ENCODE results near the gene C4orf50.

DNA sequence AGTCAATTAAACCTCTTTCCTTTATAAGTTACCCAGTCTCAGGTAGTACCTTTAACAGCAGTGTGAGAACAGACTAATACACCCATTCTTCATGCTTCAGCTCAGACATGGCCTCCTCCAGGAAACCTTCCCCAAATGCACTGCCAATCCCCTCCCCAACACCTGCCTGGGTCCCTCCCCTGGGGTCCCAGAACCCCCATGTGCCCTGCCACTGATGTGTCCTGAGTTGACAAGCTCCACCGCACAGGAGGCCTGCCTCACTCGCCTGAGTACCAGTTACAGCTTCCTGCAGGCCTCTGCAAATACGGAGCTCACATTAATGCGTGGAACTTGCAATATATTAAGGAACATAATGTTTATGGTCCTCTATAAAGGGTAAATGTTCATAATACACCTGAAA lies 90.5 kb downstream of the C4orf50 start:
- TF ChIP-seq, protein P1, sequence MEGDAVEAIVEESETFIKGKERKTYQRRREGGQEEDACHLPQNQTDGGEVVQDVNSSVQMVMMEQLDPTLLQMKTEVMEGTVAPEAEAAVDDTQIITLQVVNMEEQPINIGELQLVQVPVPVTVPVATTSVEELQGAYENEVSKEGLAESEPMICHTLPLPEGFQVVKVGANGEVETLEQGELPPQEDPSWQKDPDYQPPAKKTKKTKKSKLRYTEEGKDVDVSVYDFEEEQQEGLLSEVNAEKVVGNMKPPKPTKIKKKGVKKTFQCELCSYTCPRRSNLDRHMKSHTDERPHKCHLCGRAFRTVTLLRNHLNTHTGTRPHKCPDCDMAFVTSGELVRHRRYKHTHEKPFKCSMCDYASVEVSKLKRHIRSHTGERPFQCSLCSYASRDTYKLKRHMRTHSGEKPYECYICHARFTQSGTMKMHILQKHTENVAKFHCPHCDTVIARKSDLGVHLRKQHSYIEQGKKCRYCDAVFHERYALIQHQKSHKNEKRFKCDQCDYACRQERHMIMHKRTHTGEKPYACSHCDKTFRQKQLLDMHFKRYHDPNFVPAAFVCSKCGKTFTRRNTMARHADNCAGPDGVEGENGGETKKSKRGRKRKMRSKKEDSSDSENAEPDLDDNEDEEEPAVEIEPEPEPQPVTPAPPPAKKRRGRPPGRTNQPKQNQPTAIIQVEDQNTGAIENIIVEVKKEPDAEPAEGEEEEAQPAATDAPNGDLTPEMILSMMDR (IDR thresholded peaks at IDR 0.05), result no peak
- TF ChIP-seq POLR2AphosphoS5 (IDR thresholded peaks at IDR 0.05) (no peak), EP300 (IDR thresholded peaks at IDR 0.05; ENCODE audit: low read depth) (no peak), POLR2A (IDR thresholded peaks at IDR 0.05) (no peak)
